ENCODE data around the gene PRKCH.

DNA sequence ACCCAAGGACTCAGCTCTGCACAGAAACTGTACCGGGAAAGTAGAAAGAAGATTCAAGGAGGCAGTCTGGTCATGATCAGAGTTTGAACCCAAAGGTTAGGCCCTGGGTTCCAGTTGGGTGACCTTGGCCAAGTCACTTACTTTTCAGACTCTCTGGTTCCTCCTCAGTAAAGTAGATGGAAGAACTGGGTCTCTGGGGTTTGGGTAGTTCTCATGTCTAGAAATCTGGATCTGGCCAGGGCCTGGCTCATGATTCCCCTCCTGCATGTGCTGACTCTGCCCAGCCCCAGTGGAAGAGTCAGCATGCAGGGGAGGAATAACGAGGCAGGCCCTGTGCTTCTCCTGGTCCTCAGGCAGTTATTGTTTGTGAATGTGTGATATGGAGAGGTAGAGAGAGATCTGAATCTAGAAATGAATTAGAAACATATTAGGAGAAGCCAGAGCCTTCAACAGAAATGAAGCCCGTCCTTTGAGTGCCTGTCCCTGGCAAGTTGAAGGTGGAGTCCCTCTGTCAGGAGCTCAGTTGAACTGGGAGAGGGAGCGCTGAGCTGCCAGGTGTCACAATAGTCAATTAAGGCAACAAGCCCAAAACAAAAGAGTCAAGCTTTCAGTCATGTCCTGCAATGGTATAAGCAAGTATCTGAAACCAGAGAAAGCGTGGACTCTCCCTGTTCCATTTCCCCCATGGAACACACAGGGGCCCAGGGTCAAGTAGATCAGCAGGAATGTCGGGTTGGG, 242.7 kb downstream of the PRKCH start:
- no peak for TF ChIP-seq EZH2 (IDR thresholded peaks at IDR 0.05; ENCODE audit: borderline replicate concordance, low read depth, low read length, severe bottlenecking)
- TF ChIP-seq, protein P1, sequence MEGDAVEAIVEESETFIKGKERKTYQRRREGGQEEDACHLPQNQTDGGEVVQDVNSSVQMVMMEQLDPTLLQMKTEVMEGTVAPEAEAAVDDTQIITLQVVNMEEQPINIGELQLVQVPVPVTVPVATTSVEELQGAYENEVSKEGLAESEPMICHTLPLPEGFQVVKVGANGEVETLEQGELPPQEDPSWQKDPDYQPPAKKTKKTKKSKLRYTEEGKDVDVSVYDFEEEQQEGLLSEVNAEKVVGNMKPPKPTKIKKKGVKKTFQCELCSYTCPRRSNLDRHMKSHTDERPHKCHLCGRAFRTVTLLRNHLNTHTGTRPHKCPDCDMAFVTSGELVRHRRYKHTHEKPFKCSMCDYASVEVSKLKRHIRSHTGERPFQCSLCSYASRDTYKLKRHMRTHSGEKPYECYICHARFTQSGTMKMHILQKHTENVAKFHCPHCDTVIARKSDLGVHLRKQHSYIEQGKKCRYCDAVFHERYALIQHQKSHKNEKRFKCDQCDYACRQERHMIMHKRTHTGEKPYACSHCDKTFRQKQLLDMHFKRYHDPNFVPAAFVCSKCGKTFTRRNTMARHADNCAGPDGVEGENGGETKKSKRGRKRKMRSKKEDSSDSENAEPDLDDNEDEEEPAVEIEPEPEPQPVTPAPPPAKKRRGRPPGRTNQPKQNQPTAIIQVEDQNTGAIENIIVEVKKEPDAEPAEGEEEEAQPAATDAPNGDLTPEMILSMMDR (IDR thresholded peaks at IDR 0.05; ENCODE audit: borderline replicate concordance, extremely low read depth, low read length, poor library complexity, severe bottlenecking), result no peak
